ENCODE measurements around the gene PCDHGA1. TPM values are rescaled to one million over a fixed set of nuclear protein-coding genes. Genes with fewer than 3 reads are reported as not detected.

Gene PCDHGA1
- total RNA-seq, 1 donor from 2014 or later = 0.31 TPM

DNA sequence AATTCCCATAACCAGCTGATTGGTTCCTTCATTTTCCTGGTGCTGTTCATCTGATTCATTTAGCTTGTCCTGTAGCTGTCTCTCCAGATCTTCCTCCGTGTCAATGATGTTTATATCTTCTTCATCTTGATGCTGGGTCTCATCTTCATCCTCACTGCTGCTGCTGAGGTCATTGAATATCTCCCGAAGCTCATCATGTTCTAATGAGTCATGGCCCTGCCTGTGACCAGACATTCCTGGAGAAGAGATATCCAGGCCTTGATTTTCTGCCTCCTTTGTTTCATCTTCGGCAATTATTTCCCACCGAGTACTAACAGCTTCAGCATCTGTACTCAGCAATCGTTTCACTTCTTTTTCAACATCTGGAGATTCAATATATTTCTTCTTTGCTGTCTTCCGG lies 11.1 kb upstream of the PCDHGA1 start:
- peaks cover 53% of the 10 kb centered on the region for H3K36me3 Mint-ChIP-seq
- TF ChIP-seq, protein P1, sequence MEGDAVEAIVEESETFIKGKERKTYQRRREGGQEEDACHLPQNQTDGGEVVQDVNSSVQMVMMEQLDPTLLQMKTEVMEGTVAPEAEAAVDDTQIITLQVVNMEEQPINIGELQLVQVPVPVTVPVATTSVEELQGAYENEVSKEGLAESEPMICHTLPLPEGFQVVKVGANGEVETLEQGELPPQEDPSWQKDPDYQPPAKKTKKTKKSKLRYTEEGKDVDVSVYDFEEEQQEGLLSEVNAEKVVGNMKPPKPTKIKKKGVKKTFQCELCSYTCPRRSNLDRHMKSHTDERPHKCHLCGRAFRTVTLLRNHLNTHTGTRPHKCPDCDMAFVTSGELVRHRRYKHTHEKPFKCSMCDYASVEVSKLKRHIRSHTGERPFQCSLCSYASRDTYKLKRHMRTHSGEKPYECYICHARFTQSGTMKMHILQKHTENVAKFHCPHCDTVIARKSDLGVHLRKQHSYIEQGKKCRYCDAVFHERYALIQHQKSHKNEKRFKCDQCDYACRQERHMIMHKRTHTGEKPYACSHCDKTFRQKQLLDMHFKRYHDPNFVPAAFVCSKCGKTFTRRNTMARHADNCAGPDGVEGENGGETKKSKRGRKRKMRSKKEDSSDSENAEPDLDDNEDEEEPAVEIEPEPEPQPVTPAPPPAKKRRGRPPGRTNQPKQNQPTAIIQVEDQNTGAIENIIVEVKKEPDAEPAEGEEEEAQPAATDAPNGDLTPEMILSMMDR (conservative IDR thresholded peaks at IDR 0.05) = no peak
- H3K27me3 Mint-ChIP-seq = peaks cover 5% of the 10 kb centered on the region
- no peak for DNase-seq (ENCODE audit: extremely low spot score, unreplicated experiment)
- peak overlapping the region; percentile 100 for H3K27ac Mint-ChIP-seq
- H3K9me3 Mint-ChIP-seq = peaks cover 43% of the 10 kb centered on the region
- peak overlapping the region; percentile 99 for H3K4me3 Mint-ChIP-seq
- H3K4me1 Mint-ChIP-seq (ENCODE audit: unreplicated experiment) = peaks cover 12% of the 10 kb centered on the region

DNA sequence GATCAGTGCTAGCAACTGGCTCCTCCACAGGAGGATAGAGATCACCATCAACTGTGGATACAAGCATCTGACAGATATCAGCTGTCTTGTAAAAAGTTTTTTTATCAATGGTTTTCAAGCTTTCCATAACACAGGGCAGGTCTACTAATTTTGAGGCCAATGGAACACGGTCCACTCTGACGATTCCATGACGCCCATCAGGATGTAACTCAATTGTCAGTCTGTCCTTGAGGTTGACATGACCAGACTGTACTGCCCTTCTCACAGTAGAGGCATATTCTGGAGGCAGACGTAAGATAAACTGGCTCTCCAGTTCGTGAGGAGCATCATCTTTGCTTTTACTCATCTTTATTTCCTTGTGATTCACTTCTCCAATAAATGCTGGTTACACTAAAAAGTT lies 10.6 kb upstream of the PCDHGA1 start:
- H3K4me3 Mint-ChIP-seq = peak overlapping the region; percentile 99
- peaks cover 5% of the 10 kb centered on the region for H3K27me3 Mint-ChIP-seq
- peak overlapping the region; percentile 100 for H3K27ac Mint-ChIP-seq
- peaks cover 40% of the 10 kb centered on the region for H3K9me3 Mint-ChIP-seq
- H3K36me3 Mint-ChIP-seq = peaks cover 48% of the 10 kb centered on the region
- H3K4me1 Mint-ChIP-seq (ENCODE audit: unreplicated experiment) = peaks cover 12% of the 10 kb centered on the region
- TF ChIP-seq, protein P1 (conservative IDR thresholded peaks at IDR 0.05) = no peak
- no peak for DNase-seq (ENCODE audit: extremely low spot score, unreplicated experiment)

DNA sequence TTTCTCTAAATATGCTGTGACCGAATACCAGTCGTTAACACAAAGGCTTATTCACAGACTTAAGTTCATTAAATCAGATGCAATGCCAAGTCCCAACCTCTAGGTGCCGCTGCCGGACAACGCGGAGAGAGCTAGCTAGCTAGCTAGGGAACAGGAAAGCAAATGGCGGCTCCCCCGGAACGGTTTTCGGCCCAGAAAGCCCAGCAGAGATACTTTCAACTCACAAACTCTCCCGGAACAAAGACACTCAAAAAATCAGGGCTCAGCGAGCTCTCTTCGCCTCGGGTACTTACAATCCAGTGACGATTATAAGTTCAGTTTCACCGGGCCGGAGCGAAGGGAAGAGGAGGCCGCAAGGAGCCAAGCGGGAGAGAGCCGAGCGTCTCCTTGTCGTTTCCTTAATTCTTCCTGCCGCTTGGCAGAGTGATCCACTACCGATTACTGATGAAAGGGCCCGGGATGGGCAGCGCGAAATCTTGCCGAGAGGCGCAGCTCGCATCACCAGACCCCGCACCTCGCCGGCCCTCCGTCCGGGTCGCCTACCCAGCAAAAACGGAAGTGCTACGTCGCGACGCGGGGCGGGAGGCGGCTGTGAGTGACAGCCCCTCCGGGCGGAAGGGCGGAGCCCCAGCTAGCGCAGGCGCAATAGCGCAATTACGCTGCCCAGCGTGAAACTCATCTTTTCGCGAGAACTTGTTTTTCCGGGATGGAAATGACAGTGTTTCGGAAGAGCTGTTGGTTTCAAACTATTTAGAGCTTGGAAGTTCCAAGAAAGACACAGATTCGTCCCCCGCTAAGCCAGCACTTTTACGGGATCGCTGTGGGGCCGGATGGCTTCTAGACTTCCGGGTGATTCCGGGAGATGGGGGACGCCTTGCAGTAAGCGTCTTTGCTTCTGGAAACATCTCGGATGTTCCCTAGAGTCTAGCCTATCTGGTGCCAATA lies 9.8 kb upstream of the PCDHGA1 start, which contains the start of gene TAF7:
Gene TAF7 (minus strand): TSS at position 560 of the 945 bp plus-strand sequence. CDS start 740 bp downstream, outside the sequence.
- TF ChIP-seq, protein P1 (conservative IDR thresholded peaks at IDR 0.05) = peak; percentile 93
- H3K4me1 Mint-ChIP-seq (ENCODE audit: unreplicated experiment) = peaks cover 12% of the 10 kb centered on the region
- peaks cover 40% of the 10 kb centered on the region for H3K36me3 Mint-ChIP-seq
- H3K4me3 Mint-ChIP-seq = peak within 1 kb of the TSS; percentile 99
- peaks cover 32% of the 10 kb centered on the region for H3K9me3 Mint-ChIP-seq
- DNase-seq (ENCODE audit: extremely low spot score, unreplicated experiment) = peak; percentile 93
- H3K27me3 Mint-ChIP-seq = peaks cover 5% of the 10 kb centered on the region
- H3K27ac Mint-ChIP-seq = peak within 1 kb of the TSS; percentile 100

DNA sequence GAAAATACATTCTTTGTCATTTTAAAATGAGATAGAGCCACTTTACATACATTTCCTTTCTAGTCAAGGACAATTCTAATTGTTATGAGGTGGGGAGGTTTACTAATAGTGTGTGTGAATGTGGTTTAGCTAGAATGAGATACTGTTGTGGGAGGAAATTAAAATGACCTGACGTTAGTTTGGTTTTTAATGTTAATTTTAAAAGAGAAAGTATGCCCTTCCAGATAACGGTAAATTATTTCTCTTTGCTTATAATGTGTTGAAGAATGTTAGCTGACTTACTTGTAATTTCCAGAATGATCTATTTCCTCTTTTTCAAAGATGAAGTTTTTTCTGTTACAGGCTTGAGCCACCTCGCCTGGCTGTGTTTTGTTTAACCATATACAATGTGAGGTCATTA lies 8.1 kb upstream of the PCDHGA1 start:
- peak overlapping the region; percentile 18 for H3K27ac Mint-ChIP-seq
- peaks cover 35% of the 10 kb centered on the region for H3K9me3 Mint-ChIP-seq
- peaks cover 37% of the 10 kb centered on the region for H3K36me3 Mint-ChIP-seq
- H3K27me3 Mint-ChIP-seq = peaks cover 5% of the 10 kb centered on the region
- no peak for DNase-seq (ENCODE audit: extremely low spot score, unreplicated experiment)
- TF ChIP-seq, protein P1 (conservative IDR thresholded peaks at IDR 0.05) = no peak
- H3K4me1 Mint-ChIP-seq (ENCODE audit: unreplicated experiment) = peaks cover 12% of the 10 kb centered on the region
- peak overlapping the region; percentile 60 for H3K4me3 Mint-ChIP-seq

DNA sequence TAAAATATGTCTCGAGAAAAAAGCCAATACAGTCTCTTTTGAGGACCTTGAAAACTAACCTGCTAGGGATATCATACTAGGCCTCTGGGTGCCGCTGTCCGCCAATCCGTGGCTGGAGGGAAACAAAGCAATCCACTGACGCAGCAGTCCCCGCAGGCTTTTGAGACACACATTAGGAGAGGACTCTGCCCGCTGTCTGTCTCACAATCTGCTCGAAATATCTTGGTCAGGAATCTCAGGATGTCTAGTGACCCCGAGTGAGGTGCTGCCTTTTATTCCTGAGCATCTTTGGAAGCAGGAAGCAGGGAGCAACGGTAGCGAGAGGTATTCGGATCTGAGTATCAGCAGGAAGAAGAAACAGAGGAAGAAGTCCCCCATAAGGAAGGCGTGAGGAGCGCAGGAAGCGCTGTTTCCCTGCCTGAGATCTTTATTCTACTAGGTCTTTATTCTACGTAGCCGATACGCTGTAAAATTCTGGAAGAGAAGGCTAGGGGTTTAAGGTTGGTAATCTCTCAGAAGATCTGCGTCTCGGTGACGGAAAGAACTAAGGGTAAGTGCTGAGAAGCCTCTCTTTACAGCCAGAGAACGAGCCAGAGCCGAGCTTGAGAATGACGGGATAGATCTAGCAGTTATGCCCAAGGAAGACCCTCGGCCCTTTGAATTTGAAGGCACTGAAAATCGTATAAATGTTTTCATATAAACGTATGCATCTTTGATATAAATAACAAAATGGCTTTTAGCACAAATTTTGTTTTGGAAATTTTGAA lies 4.0 kb upstream of the PCDHGA1 start:
- Mint-ChIP-seq H3K27me3 (no peaks in the 10 kb centered on the region), H3K9me3 (peaks cover 14% of the 10 kb centered on the region), H3K4me3 (peak overlapping the region; percentile 87), H3K4me1 (ENCODE audit: unreplicated experiment) (no peaks in the 10 kb centered on the region), H3K27ac (peak overlapping the region; percentile 77), H3K36me3 (peaks cover 5% of the 10 kb centered on the region)
- no peak for DNase-seq (ENCODE audit: extremely low spot score, unreplicated experiment)
- TF ChIP-seq, protein P1 (conservative IDR thresholded peaks at IDR 0.05) = peak; percentile 63
